ENCODE data around the gene ADGRV1. TPM values are rescaled to one million over a fixed set of nuclear protein-coding genes. Genes with fewer than 3 reads are reported as not detected.

Gene ADGRV1
- total RNA-seq, 4 donors from 2014 or later = 0.39 to 1.9 (median 1.00) TPM

GRCh38 chr5:90983148-90983547, 424.6 kb downstream of the ADGRV1 start:
- no peaks in the 10 kb centered on the region for H3K27me3 ChIP-seq
- no peak for TF ChIP-seq POLR2A (IDR thresholded peaks at IDR 0.05)
- no peak for TF ChIP-seq EP300 (IDR thresholded peaks at IDR 0.05)
- no peak for TF ChIP-seq CTCF (IDR thresholded peaks at IDR 0.05)
- DNase-seq (ENCODE audit: low spot score in 2 of 2) = no peak
- H3K9me3 ChIP-seq = no peaks in the 10 kb centered on the region
- no peaks in the 10 kb centered on the region for H3K36me3 ChIP-seq
- 89 to 93% methylated on average over 3 of the region's 3 CpGs for WGBS, 2 donors
- H3K4me3 ChIP-seq = no peak overlapping the region
- H3K4me1 ChIP-seq = no peaks in the 10 kb centered on the region
- no peak overlapping the region for H3K27ac ChIP-seq

GRCh38 chr5:90983711-90984124, 425.1 kb downstream of the ADGRV1 start:
- DNase-seq (ENCODE audit: low spot score in 2 of 2) = no peak
- H3K27ac ChIP-seq = no peak overlapping the region
- H3K4me1 ChIP-seq = no peaks in the 10 kb centered on the region
- no peak for TF ChIP-seq EP300 (IDR thresholded peaks at IDR 0.05)
- TF ChIP-seq CTCF (IDR thresholded peaks at IDR 0.05) = no peak
- no peak for TF ChIP-seq POLR2A (IDR thresholded peaks at IDR 0.05)
- H3K9me3 ChIP-seq = no peaks in the 10 kb centered on the region
- no peak overlapping the region for H3K4me3 ChIP-seq
- no peaks in the 10 kb centered on the region for H3K36me3 ChIP-seq
- no peaks in the 10 kb centered on the region for H3K27me3 ChIP-seq

GRCh38 chr5:90985341-90985740, 426.7 kb downstream of the ADGRV1 start:
- Histone ChIP-seq H3K36me3 (no peaks in the 10 kb centered on the region), H3K27me3 (no peaks in the 10 kb centered on the region), H3K4me1 (no peaks in the 10 kb centered on the region), H3K27ac (no peak overlapping the region), H3K4me3 (no peak overlapping the region), H3K9me3 (no peaks in the 10 kb centered on the region)
- no peak for DNase-seq (ENCODE audit: low spot score in 2 of 2)
- WGBS, 2 donors = 83% methylated on average over 3 of the region's 3 CpGs
- no peak for TF ChIP-seq CTCF (IDR thresholded peaks at IDR 0.05)
- TF ChIP-seq EP300 (IDR thresholded peaks at IDR 0.05) = no peak
- no peak for TF ChIP-seq POLR2A (IDR thresholded peaks at IDR 0.05)

- Histone ChIP-seq H3K36me3 (no peaks in the 10 kb centered on the region), H3K27me3 (no peaks in the 10 kb centered on the region), H3K9me3 (no peaks in the 10 kb centered on the region), H3K4me1 (no peaks in the 10 kb centered on the region), H3K27ac (no peak overlapping the region), H3K4me3 (no peak overlapping the region)
- 72 to 76% methylated on average over 4 of the region's 4 CpGs for WGBS, 2 donors
- TF ChIP-seq POLR2A (IDR thresholded peaks at IDR 0.05) = no peak
- TF ChIP-seq CTCF (IDR thresholded peaks at IDR 0.05) = no peak
- TF ChIP-seq EP300 (IDR thresholded peaks at IDR 0.05) = no peak
- DNase-seq (ENCODE audit: low spot score in 2 of 2) = no peak
Measured at GRCh38 chr5:90987726-90988125, 429.1 kb downstream of the ADGRV1 start.

GRCh38 chr5:90991201-90991600, 432.6 kb downstream of the ADGRV1 start:
- H3K4me3 ChIP-seq = no peak overlapping the region
- H3K9me3 ChIP-seq = peaks cover 0 to 11% (median 0%) of the 10 kb centered on the region in 4 donors
- no peaks in the 10 kb centered on the region for H3K4me1 ChIP-seq
- H3K36me3 ChIP-seq = peaks cover 0 to 5% (median 0%) of the 10 kb centered on the region in 3 donors
- TF ChIP-seq EP300 (IDR thresholded peaks at IDR 0.05) = no peak
- no peak for TF ChIP-seq POLR2A (IDR thresholded peaks at IDR 0.05)
- TF ChIP-seq CTCF (IDR thresholded peaks at IDR 0.05) = no peak
- 95% methylated on average over 1 of the region's 1 CpG for WGBS, 2 donors
- H3K27ac ChIP-seq = no peak overlapping the region
- H3K27me3 ChIP-seq = no peaks in the 10 kb centered on the region
- no peak for DNase-seq (ENCODE audit: low spot score in 2 of 2)

Data from tibial nerve (tissue), 4 donors.